Memory B cell (primary cell): ENCODE results near the gene CACNA2D4.

Experiments used
- ATAC-seq: fragments of 150-1000 bp; cut with Tn5 transposase; 2 replicates; pipeline ENCODE4 v1.10.0; 2021; ENCODE audit warnings: low read depth, mild to moderate bottlenecking, moderate library complexity
- DNase-seq, 2 donors: peaks; one replicate each; pipeline ENCODE4 v3.0.0; 2022; ENCODE audit warnings: low spot score in 2 of 2
- H3K27ac Mint-ChIP-seq: one replicate; pipeline ENCODE4 v1.8.0; 2022; ENCODE audit warnings: mild to moderate bottlenecking, moderate library complexity, mixed read lengths
- H3K27me3 Mint-ChIP-seq: one replicate; pipeline ENCODE4 v1.8.0; 2022; ENCODE audit warnings: mixed read lengths
- H3K36me3 Mint-ChIP-seq: one replicate; pipeline ENCODE4 v1.8.0; 2022; ENCODE audit warnings: mild to moderate bottlenecking, mixed read lengths
- H3K4me1 Mint-ChIP-seq: one replicate; pipeline ENCODE4 v1.8.0; 2022; ENCODE audit warnings: mixed read lengths
- H3K4me3 Mint-ChIP-seq: one replicate; pipeline ENCODE4 v1.8.0; 2022; ENCODE audit warnings: mild to moderate bottlenecking, moderate library complexity, mixed read lengths
- H3K9me3 Mint-ChIP-seq: one replicate; pipeline ENCODE4 v1.8.0; 2022; ENCODE audit warnings: mixed read lengths

Gene CACNA2D4

DNA sequence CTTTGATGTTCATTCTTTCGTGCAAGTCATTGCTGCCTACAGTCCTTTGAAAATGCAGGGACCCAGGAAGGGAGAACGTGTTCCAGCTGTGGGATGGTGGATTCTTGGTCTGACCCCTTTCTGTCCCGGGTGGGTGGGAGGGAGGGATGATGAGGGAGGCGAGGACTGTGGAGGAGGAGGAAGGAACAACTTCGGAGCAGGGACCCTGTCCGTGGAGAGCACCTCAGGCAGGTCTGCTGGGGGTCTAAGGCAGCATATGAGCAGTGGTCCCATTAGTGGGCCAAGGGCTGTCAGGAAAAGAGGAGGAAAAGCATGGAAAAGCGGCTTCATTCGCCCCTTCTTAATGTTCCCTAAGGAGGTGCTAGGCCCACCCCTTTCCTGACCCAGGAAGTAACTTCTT is 36.0 kb downstream of the CACNA2D4 start:
- peaks cover 14% of the 10 kb centered on the region for H3K27me3 Mint-ChIP-seq
- H3K4me3 Mint-ChIP-seq: no peak overlapping the region
- no peak overlapping the region for H3K27ac Mint-ChIP-seq
- no peaks in the 10 kb centered on the region for H3K4me1 Mint-ChIP-seq
- H3K9me3 Mint-ChIP-seq: no peaks in the 10 kb centered on the region
- ATAC-seq (no peak), DNase-seq (no peak)
- H3K36me3 Mint-ChIP-seq: no peaks in the 10 kb centered on the region

DNA sequence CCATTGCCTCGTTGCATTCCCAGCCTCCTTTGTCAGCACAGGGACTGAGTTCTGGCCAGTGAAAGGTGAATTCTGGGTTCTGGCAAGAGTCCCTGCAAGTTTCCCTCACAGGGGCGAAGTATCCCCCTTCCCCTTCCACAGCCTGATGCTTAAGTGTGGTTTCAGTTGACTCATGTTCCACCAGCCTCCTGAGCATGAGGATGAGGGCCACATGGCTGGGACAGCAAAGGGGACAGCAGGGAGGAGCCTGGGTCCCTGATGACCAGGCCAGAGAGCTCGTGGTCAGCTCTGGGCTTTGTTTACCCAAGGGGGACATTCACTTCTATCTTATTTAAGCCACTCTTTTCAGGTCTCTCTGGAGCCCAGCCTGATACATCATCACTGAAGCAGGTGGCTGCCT is 36.5 kb downstream of the CACNA2D4 start:
- no peak for ATAC-seq
- H3K27ac Mint-ChIP-seq: no peak overlapping the region

DNA sequence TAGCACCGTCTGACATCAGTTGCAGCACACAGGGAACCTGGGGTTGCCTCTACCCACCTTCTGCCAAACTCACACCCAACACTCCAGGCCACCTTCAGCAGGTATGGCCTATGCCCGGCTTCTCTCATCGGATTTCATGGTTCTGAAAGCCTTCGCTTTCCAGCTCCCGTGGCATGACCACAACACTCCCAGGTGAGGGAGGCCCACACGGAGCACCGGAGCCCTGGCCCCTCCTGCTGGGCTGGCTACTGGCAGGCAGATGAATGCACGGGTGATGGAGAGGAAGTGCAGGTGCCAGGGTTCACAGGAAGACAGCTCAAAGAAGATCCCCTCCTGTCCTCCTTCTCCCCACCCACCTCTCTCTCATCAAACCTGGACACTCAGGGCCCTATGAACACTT is 37.2 kb downstream of the CACNA2D4 start:
- Mint-ChIP-seq H3K36me3 (no peaks in the 10 kb centered on the region), H3K9me3 (no peaks in the 10 kb centered on the region), H3K27me3 (peaks cover 9% of the 10 kb centered on the region), H3K4me1 (no peaks in the 10 kb centered on the region), H3K4me3 (no peak overlapping the region), H3K27ac (no peak overlapping the region)
- DNase-seq: no peak
- no peak for ATAC-seq

More for the DNA sequence above, 36.5 kb downstream of the CACNA2D4 start:
- Mint-ChIP-seq H3K36me3 (no peaks in the 10 kb centered on the region), H3K27me3 (peaks cover 13% of the 10 kb centered on the region), H3K4me3 (no peak overlapping the region), H3K9me3 (no peaks in the 10 kb centered on the region), H3K4me1 (no peaks in the 10 kb centered on the region)
- DNase-seq: no peak

DNA sequence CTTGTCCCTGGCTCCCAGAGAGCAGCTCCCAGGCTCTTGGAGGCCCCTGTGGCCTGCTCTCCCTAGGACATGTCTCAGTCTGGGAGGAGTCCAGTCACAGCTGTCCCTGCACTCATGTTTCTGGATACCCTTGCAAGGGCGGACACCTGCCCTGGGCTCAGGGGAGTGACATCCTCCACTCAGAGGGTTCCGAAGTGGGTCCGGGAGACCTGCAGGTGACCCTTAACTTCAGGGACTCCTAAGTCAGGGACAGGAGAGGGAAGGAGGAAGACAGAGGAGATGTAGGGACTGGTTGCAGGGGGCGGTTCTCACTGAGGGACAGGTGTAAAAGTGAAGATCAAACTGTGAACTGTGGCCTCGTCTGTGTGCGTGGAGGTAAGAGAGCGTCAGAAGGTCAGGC is 37.6 kb downstream of the CACNA2D4 start:
- Mint-ChIP-seq H3K36me3 (no peaks in the 10 kb centered on the region), H3K27me3 (peaks cover 9% of the 10 kb centered on the region), H3K9me3 (no peaks in the 10 kb centered on the region), H3K4me1 (no peaks in the 10 kb centered on the region), H3K4me3 (no peak overlapping the region), H3K27ac (no peak overlapping the region)
- ATAC-seq: no peak
- no peak for DNase-seq

DNA sequence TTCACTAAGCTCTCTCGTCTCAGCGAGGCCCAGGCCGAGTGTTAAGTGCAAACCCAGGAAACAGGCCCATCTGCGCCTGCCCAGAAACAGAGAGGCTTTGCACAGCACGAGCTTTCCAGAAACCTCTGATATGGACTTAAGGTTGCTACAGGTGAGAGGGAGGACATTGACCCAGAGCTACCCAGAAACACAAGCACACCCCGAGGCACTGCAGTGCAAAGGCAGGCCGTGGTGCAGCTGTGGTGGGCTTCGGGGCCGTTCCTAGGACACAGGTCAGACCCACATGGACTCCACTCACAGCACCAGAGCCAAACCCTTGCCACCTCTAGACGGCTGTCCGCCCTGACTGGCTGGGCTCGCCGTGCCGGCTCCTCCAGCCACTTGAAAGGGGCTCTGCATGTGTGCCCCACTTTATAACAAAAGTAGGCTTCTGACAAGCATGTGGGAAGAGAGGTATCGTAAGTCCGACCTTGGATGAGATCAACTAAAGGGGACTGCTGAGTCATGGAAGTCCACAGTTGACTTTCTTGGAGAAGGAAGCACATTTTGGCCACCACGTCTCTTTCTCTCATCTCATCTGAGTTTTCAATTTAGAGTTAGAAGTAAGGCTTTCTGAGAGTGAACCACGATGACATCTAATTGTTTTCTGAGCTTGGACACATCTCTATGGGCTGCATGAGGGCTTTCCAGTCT is 38.2 kb downstream of the CACNA2D4 start:
- no peaks in the 10 kb centered on the region for H3K9me3 Mint-ChIP-seq
- no peak overlapping the region for H3K27ac Mint-ChIP-seq
- DNase-seq (no peak), ATAC-seq (no peak)
- H3K27me3 Mint-ChIP-seq: peaks cover 10% of the 10 kb centered on the region
- H3K4me1 Mint-ChIP-seq: no peaks in the 10 kb centered on the region
- no peak overlapping the region for H3K4me3 Mint-ChIP-seq
- no peaks in the 10 kb centered on the region for H3K36me3 Mint-ChIP-seq

DNA sequence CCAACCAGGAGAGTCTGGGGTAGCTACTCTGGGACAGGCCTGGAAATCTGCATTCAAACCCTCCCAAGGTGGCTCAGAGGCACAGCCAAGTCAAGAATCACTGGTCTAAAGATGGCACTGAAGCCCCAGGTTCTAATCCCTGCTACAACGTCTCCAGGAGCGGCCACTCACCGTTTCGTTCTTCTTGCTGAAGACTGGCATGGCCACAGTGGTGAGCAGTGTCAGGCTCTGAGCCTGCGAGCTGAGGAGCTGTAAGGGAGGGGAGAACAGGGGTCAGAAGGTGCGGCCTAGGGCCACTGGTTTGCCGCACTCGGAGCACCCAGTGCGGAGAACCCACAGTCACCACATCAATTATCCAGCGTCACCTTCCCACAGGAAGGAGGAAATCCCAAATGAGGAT is 38.8 kb downstream of the CACNA2D4 start:
- Mint-ChIP-seq H3K4me3 (no peak overlapping the region), H3K36me3 (no peaks in the 10 kb centered on the region), H3K27ac (no peak overlapping the region), H3K9me3 (no peaks in the 10 kb centered on the region), H3K27me3 (peaks cover 9% of the 10 kb centered on the region), H3K4me1 (no peaks in the 10 kb centered on the region)
- DNase-seq (no peak), ATAC-seq (no peak)

DNA sequence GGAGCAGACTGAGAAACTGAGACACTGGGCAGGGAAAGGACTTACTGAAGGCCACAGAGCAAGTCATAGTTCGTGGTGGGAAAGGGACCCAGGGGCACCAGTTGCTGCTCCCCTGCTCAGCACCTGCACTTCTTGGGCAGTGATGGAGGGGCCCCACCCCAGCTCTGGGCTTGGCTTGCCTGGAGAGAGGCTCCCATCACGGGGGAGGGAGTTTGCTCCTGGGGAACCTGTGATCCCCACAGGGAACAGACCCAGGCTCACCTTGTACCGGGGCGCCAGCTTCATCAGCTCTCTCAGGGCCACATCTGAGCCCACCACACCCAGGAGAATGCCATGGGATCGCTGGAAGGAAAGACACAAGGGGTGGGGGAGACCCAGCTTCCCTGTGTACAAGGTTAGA is 39.8 kb downstream of the CACNA2D4 start:
- Mint-ChIP-seq H3K9me3 (no peaks in the 10 kb centered on the region), H3K4me1 (no peaks in the 10 kb centered on the region), H3K27ac (no peak overlapping the region), H3K27me3 (peaks cover 9% of the 10 kb centered on the region), H3K4me3 (no peak overlapping the region), H3K36me3 (no peaks in the 10 kb centered on the region)
- ATAC-seq (no peak), DNase-seq (no peak)

DNA sequence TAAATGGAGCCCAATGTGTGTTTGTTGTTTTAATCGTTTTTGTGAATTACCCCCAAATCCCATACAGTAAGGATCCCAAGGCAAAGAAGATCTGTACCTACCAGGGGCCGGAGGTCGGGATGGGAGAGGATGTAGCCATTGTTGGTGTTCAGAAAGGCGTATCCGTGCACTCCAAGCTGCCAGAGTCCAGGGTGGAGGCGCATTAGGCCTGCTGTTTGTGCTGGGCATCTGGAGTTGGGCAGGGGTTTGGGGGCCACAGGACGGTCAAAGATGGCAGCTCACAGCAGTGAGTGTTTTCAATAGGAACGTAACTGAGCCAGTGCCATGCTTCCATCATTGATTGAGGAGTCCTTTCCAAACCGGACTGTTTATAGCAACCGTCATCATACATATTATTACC is 40.2 kb downstream of the CACNA2D4 start:
- Mint-ChIP-seq H3K27ac (no peak overlapping the region), H3K4me3 (no peak overlapping the region), H3K36me3 (no peaks in the 10 kb centered on the region), H3K4me1 (no peaks in the 10 kb centered on the region), H3K27me3 (peaks cover 5% of the 10 kb centered on the region), H3K9me3 (no peaks in the 10 kb centered on the region)
- ATAC-seq: no peak
- no peak for DNase-seq

DNA sequence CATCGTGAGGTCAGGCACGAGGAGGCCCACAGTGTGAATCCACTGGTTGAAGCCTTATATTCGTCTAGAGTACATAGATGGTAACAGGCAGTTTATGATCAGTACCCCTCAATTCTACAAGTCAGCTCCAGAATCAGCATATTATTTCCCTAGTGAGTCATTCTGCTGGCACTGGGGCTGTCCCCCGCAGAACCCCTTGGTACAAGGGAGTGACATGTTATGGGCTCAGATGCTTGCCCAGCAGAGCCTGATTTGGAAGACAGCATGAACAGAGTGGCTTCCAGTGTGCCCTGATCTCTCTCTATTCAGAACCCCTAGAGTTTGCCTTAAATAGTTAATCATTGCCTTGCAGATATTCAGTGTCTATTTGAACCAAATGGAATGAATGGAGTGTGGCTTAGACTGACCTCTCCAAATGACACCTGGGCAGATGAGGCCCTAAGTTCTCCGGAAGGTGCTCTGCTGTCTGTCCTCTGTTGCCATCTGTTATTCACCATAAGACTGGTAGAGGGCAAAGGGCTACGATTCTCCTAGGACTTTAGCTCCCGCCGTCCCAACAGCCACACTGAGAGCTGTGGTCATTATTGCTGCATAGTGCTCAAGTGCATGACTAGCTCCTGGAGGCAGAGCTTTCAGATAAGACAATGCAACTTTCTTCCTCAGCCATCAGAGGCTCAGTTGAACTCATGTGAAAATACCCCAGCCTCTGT is 41.1 kb downstream of the CACNA2D4 start:
- Mint-ChIP-seq H3K27ac (no peak overlapping the region), H3K4me1 (no peaks in the 10 kb centered on the region), H3K4me3 (no peak overlapping the region), H3K27me3 (peaks cover 4% of the 10 kb centered on the region), H3K36me3 (no peaks in the 10 kb centered on the region), H3K9me3 (no peaks in the 10 kb centered on the region)
- ATAC-seq (no peak), DNase-seq (no peak)

DNA sequence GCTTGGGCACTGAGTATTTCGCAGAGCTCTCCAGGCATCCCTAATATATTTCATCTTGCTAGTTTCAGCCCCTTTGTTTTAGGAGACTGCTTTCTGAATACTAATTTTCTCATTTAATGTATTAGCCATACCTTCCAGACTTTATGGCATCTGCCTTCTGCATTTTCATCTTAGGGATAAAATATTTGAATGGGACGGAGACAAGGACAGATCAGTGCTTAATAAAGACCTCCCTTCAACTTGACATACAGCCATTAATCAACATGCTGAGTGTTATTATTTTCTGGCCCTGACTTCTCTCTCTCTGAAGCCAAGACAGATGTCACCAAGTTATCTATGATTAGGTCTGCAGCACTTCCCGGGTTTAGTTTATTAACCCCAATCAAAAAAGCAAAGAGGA is 42.4 kb downstream of the CACNA2D4 start:
- Mint-ChIP-seq H3K27ac (no peak overlapping the region), H3K4me1 (peaks cover 4% of the 10 kb centered on the region), H3K36me3 (no peaks in the 10 kb centered on the region), H3K27me3 (peaks cover 4% of the 10 kb centered on the region), H3K9me3 (no peaks in the 10 kb centered on the region), H3K4me3 (no peak overlapping the region)
- no peak for ATAC-seq
- no peak for DNase-seq

DNA sequence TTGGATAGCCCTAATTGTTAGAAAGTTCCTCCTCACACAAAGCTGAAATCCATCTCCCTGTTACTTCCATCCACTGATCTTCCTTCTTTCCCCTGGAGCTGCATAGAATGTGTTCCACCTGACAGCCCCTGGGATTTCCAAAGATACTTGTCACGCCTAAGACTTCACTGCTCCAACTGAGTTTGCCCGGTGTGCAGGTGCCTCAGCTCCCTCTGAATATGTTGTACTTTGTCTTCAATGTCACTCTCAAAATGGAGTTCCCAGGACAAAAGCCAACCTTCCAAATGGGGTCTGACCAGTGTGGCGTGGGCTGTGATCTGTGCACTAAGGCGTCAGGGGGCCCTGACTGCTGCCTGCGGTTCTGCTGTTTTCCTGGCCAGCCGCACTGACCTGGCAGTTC is 42.8 kb downstream of the CACNA2D4 start:
- Mint-ChIP-seq H3K9me3 (no peaks in the 10 kb centered on the region), H3K4me1 (peaks cover 6% of the 10 kb centered on the region), H3K36me3 (no peaks in the 10 kb centered on the region), H3K27me3 (peaks cover 1% of the 10 kb centered on the region), H3K4me3 (no peak overlapping the region), H3K27ac (no peak overlapping the region)
- DNase-seq (no peak), ATAC-seq (no peak)

DNA sequence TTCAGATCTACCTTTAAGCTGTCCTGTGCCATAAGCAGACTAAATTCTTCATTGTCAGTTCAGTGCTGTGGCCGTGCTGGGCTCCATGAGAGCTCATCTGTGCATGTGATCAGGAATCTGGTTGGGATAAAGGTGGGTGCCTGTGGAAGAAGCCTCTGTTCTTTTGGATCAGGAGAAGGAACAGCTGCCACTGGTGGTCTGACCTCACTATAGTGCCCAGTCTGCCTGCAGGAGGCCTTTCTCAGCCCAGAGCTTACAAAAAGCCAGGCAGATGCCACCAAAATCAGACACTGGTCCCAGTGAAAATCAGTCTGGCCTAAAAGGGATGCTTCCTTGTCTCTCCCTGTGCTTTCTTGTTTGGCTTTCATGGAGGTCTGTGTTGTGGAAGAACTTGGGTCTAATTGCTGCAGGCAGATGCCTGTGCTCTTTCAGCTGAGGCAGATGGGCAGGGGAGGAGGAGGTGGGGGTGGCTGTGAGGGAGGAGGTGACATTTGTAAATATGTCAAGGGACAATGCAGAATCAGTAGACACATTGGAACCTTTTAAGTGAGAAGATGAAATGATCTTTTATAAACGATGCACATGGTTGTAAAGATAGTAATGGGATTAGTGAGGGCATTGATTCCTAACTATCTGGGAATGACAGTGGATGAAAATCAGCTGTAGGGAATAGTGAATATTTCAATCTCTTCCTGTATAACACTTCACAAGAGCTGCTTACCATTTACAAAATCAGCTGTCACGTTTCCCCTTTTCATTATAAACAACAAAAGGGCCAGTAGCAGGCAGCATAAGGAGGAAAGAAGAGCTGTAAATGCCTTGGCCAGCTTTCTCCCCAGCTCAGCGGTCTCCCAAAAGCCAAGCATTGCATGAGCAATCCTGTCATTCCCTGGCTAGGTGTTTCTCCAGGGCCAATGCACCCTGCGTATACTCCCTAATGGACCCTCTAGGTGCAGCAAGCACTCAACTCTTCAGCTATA is 44.6 kb downstream of the CACNA2D4 start:
- H3K9me3 Mint-ChIP-seq: peaks cover 5% of the 10 kb centered on the region
- H3K36me3 Mint-ChIP-seq: peaks cover 4% of the 10 kb centered on the region
- no peak for DNase-seq
- peaks cover 6% of the 10 kb centered on the region for H3K27me3 Mint-ChIP-seq
- no peak for ATAC-seq
- H3K4me1 Mint-ChIP-seq: peaks cover 6% of the 10 kb centered on the region
- H3K27ac Mint-ChIP-seq: no peak overlapping the region
- no peak overlapping the region for H3K4me3 Mint-ChIP-seq

DNA sequence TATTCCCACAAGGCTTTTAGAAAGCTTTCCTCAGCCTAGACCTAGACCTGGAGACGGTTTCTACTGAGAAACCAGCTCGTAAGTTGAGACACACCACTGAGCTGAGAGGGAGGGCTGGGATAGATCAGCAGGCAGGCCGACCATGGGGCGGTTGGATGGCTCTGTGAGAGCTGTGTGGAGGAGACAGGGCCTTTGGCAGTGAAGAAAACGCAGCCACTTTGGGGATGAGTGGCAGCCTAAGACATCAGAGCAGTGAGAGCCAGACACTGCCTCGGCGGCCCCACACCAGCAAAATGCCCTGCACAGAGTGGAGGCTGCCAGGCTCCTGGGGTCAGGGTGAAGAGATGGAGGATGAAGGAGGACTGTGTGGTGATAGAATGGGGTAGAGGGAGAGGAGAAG is 46.0 kb downstream of the CACNA2D4 start:
- H3K4me1 Mint-ChIP-seq: peaks cover 6% of the 10 kb centered on the region
- H3K27me3 Mint-ChIP-seq: peaks cover 9% of the 10 kb centered on the region
- no peak for ATAC-seq
- peaks cover 8% of the 10 kb centered on the region for H3K9me3 Mint-ChIP-seq
- DNase-seq: no peak
- H3K36me3 Mint-ChIP-seq: peaks cover 4% of the 10 kb centered on the region
- no peak overlapping the region for H3K4me3 Mint-ChIP-seq
- H3K27ac Mint-ChIP-seq: no peak overlapping the region

DNA sequence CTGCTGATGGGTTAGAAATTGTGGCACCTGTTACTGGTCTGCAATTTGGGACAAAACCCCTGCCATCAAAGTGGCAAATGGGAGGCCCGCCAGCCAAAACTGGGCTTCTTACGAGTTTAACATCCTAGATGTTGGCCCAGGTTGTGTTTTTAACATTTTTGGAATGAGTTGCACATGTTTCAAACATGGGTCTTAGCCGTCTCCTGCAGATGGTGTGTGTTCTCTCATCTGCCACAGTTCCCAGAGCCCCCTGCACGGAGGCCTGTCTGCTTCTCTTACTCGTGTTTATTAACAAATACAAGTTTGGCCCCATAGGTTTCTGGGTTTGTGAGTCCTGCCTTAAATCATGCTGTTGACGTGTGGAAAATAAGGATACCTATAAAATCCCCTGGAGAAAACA is 46.5 kb downstream of the CACNA2D4 start:
- Mint-ChIP-seq H3K27ac (no peak overlapping the region), H3K27me3 (peaks cover 9% of the 10 kb centered on the region), H3K36me3 (peaks cover 4% of the 10 kb centered on the region), H3K9me3 (peaks cover 8% of the 10 kb centered on the region), H3K4me3 (no peak overlapping the region), H3K4me1 (peaks cover 6% of the 10 kb centered on the region)
- ATAC-seq (no peak), DNase-seq (no peak)
